ENCODE data around the gene CFAP119. TPM values are rescaled to one million over a fixed set of nuclear protein-coding genes. Genes with fewer than 3 reads are reported as not detected.

Gene CFAP119
- total RNA-seq, 2 donors from 2014 or later: 0.27 to 1.2 TPM

DNA sequence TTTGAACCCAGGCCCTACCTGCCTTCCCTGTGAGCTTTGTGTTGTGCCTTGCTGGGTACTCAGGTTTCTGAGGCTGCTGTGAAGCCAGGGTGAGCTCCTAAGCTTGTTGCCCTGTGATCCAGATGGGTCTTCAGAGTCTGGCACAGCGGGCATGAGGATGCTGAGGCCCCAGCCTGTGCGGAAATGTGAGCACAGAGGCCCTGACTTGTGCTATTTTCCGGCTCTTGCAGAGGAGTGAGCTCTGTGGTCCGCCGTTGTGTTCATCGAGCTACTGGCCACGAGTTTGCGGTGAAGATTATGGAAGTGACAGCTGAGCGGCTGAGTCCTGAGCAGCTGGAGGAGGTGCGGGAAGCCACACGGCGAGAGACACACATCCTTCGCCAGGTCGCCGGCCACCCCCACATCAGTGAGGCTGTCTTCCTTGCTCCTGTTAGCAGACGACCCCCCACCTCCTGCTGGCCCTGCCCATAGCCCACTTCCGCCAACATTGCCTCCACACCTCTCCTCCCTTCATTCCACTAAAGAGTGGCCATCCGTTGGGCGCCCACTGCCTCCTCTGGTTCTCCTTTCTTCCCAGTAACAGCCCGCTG, 10.9 kb downstream of the CFAP119 start:
- Histone ChIP-seq H3K36me3 (peaks cover 19% of the 10 kb centered on the region), H3K27ac (no peak overlapping the region), H3K27me3 (replicated peaks; ENCODE audit: insufficient read depth) (no peaks in the 10 kb centered on the region), H3K4me3 (no peak overlapping the region), H3K4me1 (ENCODE audit: control insufficient read depth in 1 of 2, low read depth in 2 of 2) (peaks cover 3 to 15% of the 10 kb centered on the region in 2 donors), H3K9me3 (no peaks in the 10 kb centered on the region)
- ATAC-seq (ENCODE audit: insufficient number of reproducible peaks, low FRiP score, low read depth): no peak
- TF ChIP-seq CTCF (IDR thresholded peaks at IDR 0.05): no peak
- DNase-seq (ENCODE audit: low spot score): no peak

GRCh38 chr16:30750201-30750600, 11.7 kb downstream of the CFAP119 start:
- Histone ChIP-seq H3K36me3 (peaks cover 19% of the 10 kb centered on the region), H3K27me3 (replicated peaks; ENCODE audit: insufficient read depth) (no peaks in the 10 kb centered on the region), H3K4me1 (ENCODE audit: control insufficient read depth in 1 of 2, low read depth in 2 of 2) (peaks cover 3 to 15% of the 10 kb centered on the region in 2 donors), H3K9me3 (no peaks in the 10 kb centered on the region), H3K4me3 (no peak overlapping the region), H3K27ac (no peak overlapping the region)
- ATAC-seq (ENCODE audit: insufficient number of reproducible peaks, low FRiP score, low read depth) (no peak), DNase-seq (ENCODE audit: low spot score) (no peak)
- TF ChIP-seq CTCF (IDR thresholded peaks at IDR 0.05): no peak

GRCh38 chr16:30748634-30749445, 13.0 kb downstream of the CFAP119 start:
- H3K27ac ChIP-seq: peak overlapping the region; percentile 53 to 77
- H3K4me3 ChIP-seq: peak overlapping the region; percentile 85
- no peaks in the 10 kb centered on the region for H3K27me3 ChIP-seq (replicated peaks; ENCODE audit: insufficient read depth)
- no peak for ATAC-seq (ENCODE audit: insufficient number of reproducible peaks, low FRiP score, low read depth)
- H3K4me1 ChIP-seq (ENCODE audit: control insufficient read depth in 1 of 2, low read depth in 2 of 2): peaks cover 3 to 15% of the 10 kb centered on the region in 2 donors
- no peak for TF ChIP-seq CTCF (IDR thresholded peaks at IDR 0.05)
- DNase-seq (ENCODE audit: low spot score): no peak
- no peaks in the 10 kb centered on the region for H3K9me3 ChIP-seq
- peaks cover 19% of the 10 kb centered on the region for H3K36me3 ChIP-seq

- Histone ChIP-seq H3K36me3 (peaks cover 16% of the 10 kb centered on the region), H3K4me1 (ENCODE audit: control insufficient read depth in 1 of 2, low read depth in 2 of 2) (peaks cover 3 to 15% of the 10 kb centered on the region in 2 donors), H3K27me3 (replicated peaks; ENCODE audit: insufficient read depth) (no peaks in the 10 kb centered on the region), H3K9me3 (no peaks in the 10 kb centered on the region), H3K4me3 (peak within 1 kb of the TSS; percentile 85), H3K27ac (peak within 1 kb of the TSS; percentile 77 to 88)
- ATAC-seq (ENCODE audit: insufficient number of reproducible peaks, low FRiP score, low read depth) (peak; percentile 96), DNase-seq (ENCODE audit: low spot score) (peak; percentile 96)
- no peak for TF ChIP-seq CTCF (IDR thresholded peaks at IDR 0.05)
These were observed 13.8 kb downstream of the CFAP119 start, which contains the start of gene PHKG2 for GRCh38 chr16:30747799-30748633. Gene PHKG2, plus strand, starts transcription at chr16:30748425. Its CDS starts 396 bp downstream, at chr16:30748821.

GRCh38 chr16:30747331-30747730, 14.5 kb downstream of the CFAP119 start:
- no peak for TF ChIP-seq CTCF (IDR thresholded peaks at IDR 0.05)

More at GRCh38 chr16:30747331-30747730, 14.5 kb downstream of the CFAP119 start:
- peaks cover 9% of the 10 kb centered on the region for H3K36me3 ChIP-seq
- H3K27ac ChIP-seq: peak overlapping the region; percentile 77 to 88
- H3K4me1 ChIP-seq (ENCODE audit: control insufficient read depth in 1 of 2, low read depth in 2 of 2): peaks cover 3 to 15% of the 10 kb centered on the region in 2 donors
- no peaks in the 10 kb centered on the region for H3K9me3 ChIP-seq
- no peaks in the 10 kb centered on the region for H3K27me3 ChIP-seq (replicated peaks; ENCODE audit: insufficient read depth)
- H3K4me3 ChIP-seq: peak overlapping the region; percentile 85
- DNase-seq (ENCODE audit: low spot score): no peak
- ATAC-seq (ENCODE audit: insufficient number of reproducible peaks, low FRiP score, low read depth): no peak
